Glomerular endothelial cell (primary cell): ENCODE results near the gene PPFIA1. TPM values are rescaled to one million over a fixed set of nuclear protein-coding genes. Genes with fewer than 3 reads are reported as not detected.

ENCODE experiments used
- DNase-seq: peaks from one replicate; pipeline ENCODE4 v3.0.0-alpha.2; 2011; ENCODE audit warnings: low read depth, low spot score; ENCODE audit errors: extremely low read depth
- total RNA-seq: library from RNA; depleted of rRNA; stranded (reverse); fragments of >200 nt; gene quantifications from 2 replicates; pipeline ENCODE4 v1.2.3, GENCODE V29; 2015

PPFIA1 gene
- total RNA-seq, 1 donor from 2014 or later, result 42.1 TPM

DNA sequence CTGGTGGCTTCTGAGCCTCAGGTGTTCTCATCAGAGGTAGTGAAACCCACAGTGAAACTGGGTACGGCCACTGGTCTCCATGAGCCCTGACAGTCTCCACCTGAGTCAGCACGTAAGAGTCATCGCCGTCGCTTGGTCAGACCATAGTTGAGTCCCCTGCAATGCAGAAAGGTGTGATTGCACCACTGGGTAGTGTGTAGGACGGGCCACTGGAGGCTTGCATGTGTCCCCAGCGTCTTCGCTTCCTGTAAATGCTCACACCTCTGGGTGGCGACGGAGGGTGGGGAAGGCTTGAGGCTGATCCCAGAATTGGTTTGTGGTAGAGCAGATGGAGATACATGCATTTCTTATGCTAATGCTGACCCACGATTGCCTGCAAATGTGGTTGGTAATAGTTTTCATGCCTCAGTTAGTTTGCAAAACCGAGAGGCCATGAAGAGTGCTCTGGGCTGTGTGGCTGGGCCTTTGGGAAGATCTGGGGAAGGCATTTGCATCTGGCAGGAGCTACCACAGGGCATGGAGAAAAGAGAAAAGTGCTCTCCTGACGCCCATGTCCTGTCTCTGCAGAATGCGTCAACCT, 154.4 kb downstream of the PPFIA1 start:
- DNase-seq, result no peak

DNA sequence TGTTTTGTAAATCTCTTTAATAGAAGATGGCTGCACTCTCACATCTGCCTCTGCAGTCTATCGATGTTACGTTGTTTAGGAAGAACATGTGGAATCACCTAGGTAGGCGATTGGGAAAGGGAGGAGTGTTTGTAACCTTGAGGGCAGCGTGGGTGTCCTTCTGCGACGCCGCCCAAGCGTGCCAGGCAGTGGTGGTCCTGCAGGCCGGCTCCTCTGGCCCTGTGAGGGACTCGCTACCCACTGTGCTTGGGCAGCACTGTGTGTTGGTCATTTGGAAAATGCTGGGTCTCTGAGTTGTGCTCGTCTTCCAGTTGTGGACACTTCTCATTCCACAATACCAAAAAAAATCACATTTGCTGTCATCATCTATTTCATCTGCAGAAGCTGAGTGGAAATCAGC, 156.9 kb downstream of the PPFIA1 start:
- no peak for DNase-seq

GRCh38 chr11:70428701-70429427, 158.4 kb downstream of the PPFIA1 start:
- no peak for DNase-seq

GRCh38 chr11:70429428-70429705, 158.9 kb downstream of the PPFIA1 start:
- DNase-seq, result no peak

DNA sequence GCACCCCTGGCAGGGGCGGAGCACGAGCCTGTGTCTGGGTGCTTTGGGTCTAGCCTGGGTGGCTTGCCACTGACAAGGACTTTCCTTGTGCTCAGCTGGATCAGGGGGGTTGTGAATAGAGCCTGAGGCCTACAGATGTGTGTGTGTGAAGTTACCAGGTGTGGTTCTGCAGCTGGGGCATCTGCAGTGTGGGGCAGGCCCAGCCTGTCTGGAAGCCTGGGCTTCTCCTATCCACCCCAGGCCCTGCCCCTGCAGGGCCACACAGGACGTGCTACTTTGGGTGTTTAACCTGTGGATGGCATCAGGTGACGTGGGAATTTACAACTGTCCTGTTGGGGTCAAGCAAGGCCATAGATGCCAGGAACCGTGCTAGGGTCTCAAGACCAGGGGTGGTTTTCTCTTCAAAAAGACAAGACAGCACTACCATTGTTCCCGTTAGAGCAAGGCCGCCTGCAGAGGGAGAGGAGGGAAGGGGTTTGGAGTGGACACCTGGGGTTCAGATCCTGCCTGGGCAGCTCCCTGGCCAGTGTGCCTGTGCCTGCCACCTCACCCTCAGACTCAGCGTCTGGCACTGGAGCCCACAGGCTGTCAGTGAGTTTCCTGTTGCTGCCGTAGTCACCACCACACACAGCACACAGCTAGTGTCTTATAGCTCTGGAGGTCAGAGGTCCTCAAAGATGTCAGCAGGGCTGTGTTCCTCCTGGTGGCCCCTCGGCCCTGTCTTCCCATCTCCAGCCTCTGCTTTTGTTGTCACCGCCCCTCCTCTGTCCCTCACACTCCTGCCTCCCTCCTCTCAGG, 159.4 kb downstream of the PPFIA1 start:
- DNase-seq, result no peak

- no peak for DNase-seq
Observed at GRCh38 chr11:70430671-70431574, 160.4 kb downstream of the PPFIA1 start.

GRCh38 chr11:70431611-70432010, 161.1 kb downstream of the PPFIA1 start:
- DNase-seq, result no peak

DNA sequence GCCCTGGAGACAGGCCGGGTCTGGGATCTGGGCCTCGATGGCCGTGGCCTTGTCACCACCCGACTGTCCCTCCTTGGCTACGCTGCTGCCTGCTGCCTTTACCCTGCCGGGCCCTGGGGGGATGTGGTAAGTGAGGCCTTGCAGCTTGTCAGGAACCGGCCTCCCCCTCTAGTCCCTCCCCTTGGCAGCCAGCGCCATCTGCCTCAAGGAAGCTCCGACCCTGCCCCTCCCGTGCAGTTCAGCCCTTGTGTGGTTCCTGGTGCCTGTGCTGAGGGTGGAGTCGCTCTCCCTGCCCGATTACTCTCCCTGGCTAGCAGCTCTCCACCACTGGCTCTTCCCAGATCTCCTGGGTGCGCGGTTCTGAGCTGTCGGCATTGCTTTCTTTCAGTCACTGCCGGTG, 161.6 kb downstream of the PPFIA1 start:
- DNase-seq, result no peak

DNA sequence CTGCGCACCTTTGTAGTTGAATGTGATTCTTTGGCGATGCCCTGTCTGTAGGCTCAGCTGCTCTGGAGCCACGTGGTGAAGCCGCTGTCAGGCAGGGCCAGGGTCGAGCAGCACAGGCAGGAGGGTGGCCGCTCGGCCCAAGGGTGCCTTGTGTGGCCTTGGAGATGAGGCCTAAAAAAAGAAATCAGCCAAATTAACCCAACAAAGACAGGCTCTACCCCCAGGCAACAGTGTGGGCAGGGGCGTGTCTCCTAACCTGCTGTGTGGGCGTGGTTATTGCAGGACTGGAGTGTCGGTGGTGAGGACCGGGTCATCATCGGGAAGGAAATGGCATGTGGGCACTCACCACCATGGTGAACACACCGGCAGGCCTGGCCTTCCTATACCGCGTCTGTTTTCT, 162.1 kb downstream of the PPFIA1 start:
- no peak for DNase-seq

GRCh38 chr11:70433038-70433437, 162.5 kb downstream of the PPFIA1 start:
- DNase-seq, result no peak

- DNase-seq, result no peak
Observed at GRCh38 chr11:70433526-70433925, 163.0 kb downstream of the PPFIA1 start.

Other genes starting within 250 kb of the PPFIA1 start
- 0.70 and 3.0 TPM in 2 replicates for gene ANO1, start 192.4 kb upstream of the PPFIA1 start, total RNA-seq
- gene FADD, start 67.4 kb upstream of the PPFIA1 start, total RNA-seq, result 38.7 and 38.8 TPM in 2 replicates
- 389 and 537 TPM in 2 replicates for gene CTTN, start 127.8 kb downstream of the PPFIA1 start, total RNA-seq